BE2C (cell line): ENCODE data around the gene DGKA.
"Not testable (repeated sequence)": the region's sequence is repeated elsewhere in the genome, so short reads cannot be mapped to it uniquely, and the experiment has no call there.

Experiments used
- DNase-seq: peaks from one replicate; pipeline ENCODE4 v3.0.0-alpha.2; 2020
- H3K27me3 ChIP-seq: fragments of 250-450 bp; sonication (Bioruptor Pico); 2 replicates; pipeline ENCODE4 v1.5.1; 2020; ENCODE audit warnings: mild to moderate bottlenecking
- H3K36me3 ChIP-seq: fragments of 250-450 bp; sonication (Bioruptor Pico); 2 replicates; pipeline ENCODE4 v1.5.1; 2020; ENCODE audit warnings: mild to moderate bottlenecking
- H3K4me1 ChIP-seq: fragments of 250-450 bp; sonication (Bioruptor Pico); 2 replicates; pipeline ENCODE4 v1.5.1; 2020
- H3K4me3 ChIP-seq: 2 replicates; pipeline ENCODE4 v1.5.1; 2011; ENCODE audit warnings: low read depth, low read length
- H3K9me3 ChIP-seq: fragments of 250-450 bp; sonication (Bioruptor Pico); 2 replicates; pipeline ENCODE4 v1.5.1; 2020
- CTCF ChIP-seq: IDR thresholded peaks from 2 replicates; pipeline ENCODE4 v1.5.1; 2012; ENCODE audit warnings: mild to moderate bottlenecking, low read depth, low read length

DGKA gene

GRCh38 chr12:55995366-55995765, 64.4 kb downstream of the DGKA start:
- H3K36me3 ChIP-seq, result peaks cover 23% of the 10 kb centered on the region
- H3K9me3 ChIP-seq, result no peaks in the 10 kb centered on the region
- TF ChIP-seq CTCF, result no peak
- H3K4me3 ChIP-seq, result no peak overlapping the region
- no peaks in the 10 kb centered on the region for H3K4me1 ChIP-seq
- H3K27me3 ChIP-seq, result no peaks in the 10 kb centered on the region
- DNase-seq, result no peak

- peak; percentile 35 for DNase-seq
- H3K4me1 ChIP-seq, result no peaks in the 10 kb centered on the region
- H3K9me3 ChIP-seq, result no peaks in the 10 kb centered on the region
- H3K36me3 ChIP-seq, result peaks cover 16% of the 10 kb centered on the region
- no peaks in the 10 kb centered on the region for H3K27me3 ChIP-seq
- TF ChIP-seq CTCF, result peak; percentile 91
- H3K4me3 ChIP-seq, result peak overlapping the region; percentile 64
Measured at GRCh38 chr12:55996201-55996714, 65.3 kb downstream of the DGKA start.

- H3K4me1 ChIP-seq, result no peaks in the 10 kb centered on the region
- peaks cover 13% of the 10 kb centered on the region for H3K36me3 ChIP-seq
- peak; percentile 96 for DNase-seq
- TF ChIP-seq CTCF, result no peak
- H3K9me3 ChIP-seq, result no peaks in the 10 kb centered on the region
- H3K4me3 ChIP-seq, result peak within 1 kb of the TSS; percentile 64
- H3K27me3 ChIP-seq, result no peaks in the 10 kb centered on the region
Measured at GRCh38 chr12:55996715-55997534, 66.0 kb downstream of the DGKA start, which contains the start of gene SUOX. TSS of gene SUOX (plus strand) at chr12:55997276. CDS start at chr12:56002222, 4,946 bp downstream.

GRCh38 chr12:55997535-55997859, 66.5 kb downstream of the DGKA start:
- peaks cover 7% of the 10 kb centered on the region for H3K36me3 ChIP-seq
- H3K4me3 ChIP-seq, result peak overlapping the region; percentile 64
- H3K9me3 ChIP-seq, result no peaks in the 10 kb centered on the region
- no peaks in the 10 kb centered on the region for H3K4me1 ChIP-seq
- H3K27me3 ChIP-seq, result no peaks in the 10 kb centered on the region
- no peak for TF ChIP-seq CTCF
- DNase-seq, result no peak

- H3K4me3 ChIP-seq, DNase-seq: not testable (repeated sequence)
Measured at GRCh38 chr12:55999522-55999921, 68.6 kb downstream of the DGKA start.

GRCh38 chr12:55999999-56000540, 69.1 kb downstream of the DGKA start:
- not testable (repeated sequence) for H3K36me3 ChIP-seq, H3K4me3 ChIP-seq, H3K27me3 ChIP-seq, DNase-seq, H3K4me1 ChIP-seq, H3K9me3 ChIP-seq

More at GRCh38 chr12:55999522-55999921, 68.6 kb downstream of the DGKA start:
- not testable (repeated sequence) for H3K4me1 ChIP-seq, H3K27me3 ChIP-seq, H3K36me3 ChIP-seq, H3K9me3 ChIP-seq

- Histone ChIP-seq H3K9me3 (no peaks in the 10 kb centered on the region), H3K4me1 (no peaks in the 10 kb centered on the region), H3K4me3 (no peak overlapping the region), H3K27me3 (no peaks in the 10 kb centered on the region), H3K36me3 (peaks cover 5% of the 10 kb centered on the region)
- no peak for TF ChIP-seq CTCF
- DNase-seq, result no peak
Measured at GRCh38 chr12:56001487-56002100, 70.6 kb downstream of the DGKA start.

- H3K36me3 ChIP-seq, H3K4me1 ChIP-seq, H3K9me3 ChIP-seq, H3K4me3 ChIP-seq, H3K27me3 ChIP-seq, DNase-seq: not testable (repeated sequence)
Measured at GRCh38 chr12:56003376-56003775, 72.4 kb downstream of the DGKA start.
